GM12878 (cell line): ENCODE results near the gene CHDH. TPM values are rescaled to one million over a fixed set of nuclear protein-coding genes. Genes with fewer than 3 reads are reported as not detected.

Experiments used
- ATAC-seq: fragments of 200-7000 bp; cut with Tn5 transposase; 3 replicates; pipeline ENCODE4 v1.9.1; 2020; ENCODE audit warnings: mild to moderate bottlenecking, moderate library complexity
- BruUV-seq: library from RNA; stranded (reverse); fragments of 400-500 nt; replicated peaks from 2 replicates; lab custom pipeline; 2021; lab: Mats Ljungman, UMichigan
- CTCF ChIA-PET: fragments of 300-600 bp; sonication (Branson Sonifier 250); formaldehyde crosslinking; extraction: SDS; loops from one replicate; lab custom pipeline; 2021; ENCODE audit warnings: inconsistent platforms; lab: Yijun Ruan, JAX
- POLR2A ChIA-PET: fragments of 350-600 bp; formaldehyde crosslinking; extraction: SDS; loops from one replicate; lab custom pipeline; 2021; ENCODE audit warnings: inconsistent platforms; lab: Charles Lee
- RAD21 ChIA-PET: fragments of 300-600 bp; sonication (Branson Sonifier 250); formaldehyde crosslinking; loops from one replicate; lab custom pipeline; 2023; ENCODE audit warnings: antibody characterized with exemption; ENCODE audit not compliant: unreplicated experiment; lab: Charles Lee
- SMC1A ChIA-PET: fragments of 300-600 bp; sonication (Branson Sonifier 250); formaldehyde crosslinking; loops from one replicate; lab custom pipeline; 2023; ENCODE audit not compliant: unreplicated experiment, uncharacterized antibody; lab: Charles Lee
- DNase-seq: peaks from one replicate; pipeline ENCODE4 v3.0.0-alpha.2; 2011; ENCODE audit warnings: low read depth, low spot score
- FAIRE-seq: peaks from 3 replicates; lab custom pipeline; 2011; peaks lifted over from hg19 to GRCh38; lab: Jason Lieb, UNC
- H2AFZ ChIP-seq: 2 replicates; pipeline ENCODE4 v1.6.0; 2011; ENCODE audit warnings: low read depth, low read length, control low read depth; ENCODE audit not compliant: control insufficient read depth
- H3K27ac ChIP-seq: 2 replicates; pipeline ENCODE4 v1.5.1; 2011; ENCODE audit warnings: control low read depth; ENCODE audit not compliant: control insufficient read depth, insufficient read depth
- H3K27me3 ChIP-seq, 2 experiments: replicated peaks in 1 of 2; 2 replicates each; pipeline versions ENCODE4 v1.6.0 to v1.6.1; 2011; ENCODE audit warnings: low read length in 1 of 2; ENCODE audit not compliant: control insufficient read depth in 2 of 2, insufficient read depth in 2 of 2
- H3K36me3 ChIP-seq, 2 experiments: 2 replicates each; pipeline ENCODE4 v1.5.1; 2011; ENCODE audit warnings: low read length in 1 of 2; ENCODE audit not compliant: control insufficient read depth in 2 of 2, insufficient read depth in 2 of 2
- H3K4me1 ChIP-seq: 2 replicates; pipeline ENCODE4 v1.6.1; 2011; ENCODE audit warnings: mild to moderate bottlenecking, low read length, moderate library complexity, mixed read lengths; ENCODE audit not compliant: control insufficient read depth, insufficient read depth
- H3K4me2 ChIP-seq: 2 replicates; pipeline ENCODE4 v1.6.0; 2011; ENCODE audit warnings: control low read depth; ENCODE audit not compliant: control insufficient read depth, insufficient read depth
- H3K4me3 ChIP-seq: fragments of 200-600 bp; sonication (generic); 2 replicates; pipeline ENCODE4 v1.5.1; 2016
- H3K79me2 ChIP-seq: 2 replicates; pipeline ENCODE4 v1.6.0; 2011; ENCODE audit warnings: low read length; ENCODE audit not compliant: control insufficient read depth, insufficient read depth
- H3K9ac ChIP-seq: 2 replicates; pipeline ENCODE4 v1.8.0; 2011; ENCODE audit warnings: low read length, control low read depth, mixed read lengths; ENCODE audit not compliant: control insufficient read depth, insufficient read depth
- H3K9me3 ChIP-seq: replicated peaks from 3 replicates; pipeline ENCODE4 v1.5.1; 2011; ENCODE audit warnings: mild to moderate bottlenecking, low read length; ENCODE audit not compliant: control insufficient read depth, insufficient read depth
- H4K20me1 ChIP-seq: 2 replicates; pipeline ENCODE4 v1.6.0; 2011; ENCODE audit not compliant: control insufficient read depth, insufficient read depth
- ATF7 ChIP-seq: fragments of 450-650 bp; IDR thresholded peaks from 2 replicates; pipeline ENCODE4 v1.6.1; 2016; ENCODE audit warnings: low read depth, mild to moderate bottlenecking
- HDAC6 ChIP-seq: fragments of 200-600 bp; sonication (generic); IDR thresholded peaks from one replicate; pipeline ENCODE4 v1.8.0; 2017; ENCODE audit warnings: antibody characterized with exemption; ENCODE audit not compliant: unreplicated experiment
- MEF2B ChIP-seq: fragments of 450-650 bp; IDR thresholded peaks from 2 replicates; pipeline ENCODE4 v1.6.1; 2018; ENCODE audit warnings: mild to moderate bottlenecking, moderate library complexity; ENCODE audit not compliant: partially characterized antibody, poor library complexity, severe bottlenecking
- MXI1 ChIP-seq: fragments of 150-350 bp; IDR thresholded peaks from 2 replicates; pipeline ENCODE4 v1.6.1; 2011; ENCODE audit warnings: low read depth, mild to moderate bottlenecking, inconsistent platforms, low read length, improper control_type of control experiment
- NBN ChIP-seq: fragments of 450-650 bp; IDR thresholded peaks from 2 replicates; pipeline ENCODE4 v1.6.1; 2016
- PAX5 ChIP-seq: IDR thresholded peaks from 2 replicates; pipeline ENCODE4 v1.6.1; 2011; ENCODE audit warnings: low read depth, low read length, borderline replicate concordance
- SMAD5 ChIP-seq: IDR thresholded peaks from 2 replicates; pipeline ENCODE4 v1.6.1; 2016; ENCODE audit warnings: antibody characterized with exemption, low read depth
- TCF7 ChIP-seq: IDR thresholded peaks from 2 replicates; pipeline ENCODE4 v1.6.1; 2014; ENCODE audit warnings: antibody characterized with exemption, borderline replicate concordance
- WRNIP1 ChIP-seq: IDR thresholded peaks from 2 replicates; pipeline ENCODE4 v1.6.1; 2011; ENCODE audit warnings: low read depth, low read length, improper control_type of control experiment, borderline replicate concordance
- ZNF384 ChIP-seq: IDR thresholded peaks from 2 replicates; pipeline ENCODE4 v1.6.1; 2012; ENCODE audit warnings: low read depth, mild to moderate bottlenecking, low read length, improper control_type of control experiment, borderline replicate concordance
- ZZZ3 ChIP-seq: IDR thresholded peaks from 2 replicates; pipeline ENCODE4 v1.6.1; 2011; ENCODE audit warnings: low read depth; ENCODE audit not compliant: control insufficient read depth, insufficient read length
- WGBS: methylation state at CpG from one replicate; pipeline ENCODE4 v1.1.6; 2016; ENCODE audit warnings: low lambda C conversion rate; ENCODE audit not compliant: insufficient replicate concordance, insufficient coverage; ENCODE audit errors: missing lambda C conversion rate; 5-methylcytosine and 5-hydroxymethylcytosine counted together
- in situ Hi-C: fragments of 300-500 bp; cut with MboI; formaldehyde crosslinking; loops from 9 replicates; pipeline ENCODE4 v1.14.3; 2018; ENCODE audit warnings: mixed read lengths
- intact Hi-C: fragments of 100-400 bp; cut with micrococcal nuclease; formaldehyde crosslinking; loops from one replicate; pipeline ENCODE4 v1.14.2; 2022; ENCODE audit not compliant: unreplicated experiment
- polyA plus RNA-seq, 11 experiments: library from polyadenylated mRNA; depleted of rRNA in 4 of 11; unstranded in 6 of 11; stranded (reverse) in 5 of 11; fragments of >200 nt; fragmentation: Nextera tagmentation in 4 of 11; fragmentation: Illumina TruSeq in 1 of 11; extraction: Ambion mirVana in 4 of 11; extraction: Trizol in 1 of 11; gene quantifications; 1 replicate in 1 of 11; 2 replicates in 10 of 11; pipeline versions ENCODE4 v1.2.1 to v1.2.3, GENCODE V29; 2011 to 2016; ENCODE audit warnings: inconsistent platforms in 2 of 11, missing spikeins in 2 of 11, low read depth in 1 of 11
- total RNA-seq, 4 experiments: library from RNA; depleted of rRNA in 3 of 4; stranded (reverse); fragments of >200 nt in 3 of 4; fragmentation: Illumina TruSeq in 1 of 4; extraction: Trizol in 1 of 4; gene quantifications; 2 replicates each; pipeline versions ENCODE4 v1.2.1 to v1.2.3, GENCODE V29; 2013 to 2021
- TF ChIP-seq, protein P1 (sequence below): IDR thresholded peaks from 2 replicates; pipeline ENCODE4 v1.6.1; 2012; ENCODE audit warnings: low read depth, low read length, improper control_type of control experiment
- TF ChIP-seq, protein P2 (sequence below): IDR thresholded peaks from 2 replicates; pipeline ENCODE4 v1.6.1; 2011; ENCODE audit warnings: low read depth, low read length, improper control_type of control experiment, borderline replicate concordance
- TF ChIP-seq, protein P3 (sequence below): fragments of 450-650 bp; IDR thresholded peaks from 2 replicates; pipeline ENCODE4 v1.6.1; 2014; ENCODE audit warnings: mild to moderate bottlenecking
- TF ChIP-seq, protein P4 (sequence below): IDR thresholded peaks from 2 replicates; pipeline ENCODE4 v1.6.1; 2011; ENCODE audit warnings: borderline replicate concordance, low read depth, mild to moderate bottlenecking, moderate library complexity, mixed read lengths, low read length; ENCODE audit not compliant: insufficient read depth; ENCODE audit errors: extremely low read length
- TF ChIP-seq, protein P5 (sequence below): fragments of 450-650 bp; IDR thresholded peaks from 2 replicates; pipeline ENCODE4 v1.6.1; 2017; ENCODE audit warnings: antibody characterized with exemption, mild to moderate bottlenecking, moderate library complexity
- TF ChIP-seq, protein P6 (sequence below): IDR thresholded peaks from 2 replicates; pipeline ENCODE4 v1.6.1; 2012; ENCODE audit warnings: low read depth, low read length, improper control_type of control experiment

The CHDH gene
- total and polyA plus RNA-seq, 10 of the 15 experiments (the other 5 are each of a cell fraction or from before 2014, with no cell fraction given): 0.95 to 8.3 (median 2.9) TPM

DNA sequence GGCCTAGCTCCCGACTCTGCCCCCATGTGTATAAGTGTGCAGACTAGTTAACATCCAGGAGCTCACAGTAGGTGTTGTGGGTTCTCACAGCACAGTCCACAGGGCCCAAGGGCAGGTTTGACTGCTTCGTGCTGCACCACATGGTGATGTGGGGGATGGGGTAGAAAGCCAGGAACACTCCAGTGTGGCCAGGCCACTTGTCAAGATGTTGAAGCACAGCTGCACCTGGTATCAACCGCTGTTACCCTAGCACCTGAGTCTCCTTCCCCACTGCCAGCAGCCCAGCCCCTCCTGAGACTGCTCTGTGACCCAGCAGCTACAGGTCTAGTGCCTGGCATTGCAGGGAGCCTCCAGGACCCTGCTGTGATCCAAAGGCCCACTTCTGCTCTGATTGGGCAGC, 53.4 kb downstream of the CHDH start:
- ChIA-PET CTCF (interaction anchor here (0.7 kb wide), 1 partner anchor 64 kb away, joined by 3 read pairs; no protein-coding TSS in a partner anchor), RAD21 (interaction anchor here (1.2 kb wide), 1 partner anchor 18 kb away, joined by 3 read pairs; no protein-coding TSS in a partner anchor), POLR2A (no interaction called here), SMC1A (interaction anchor here (0.5 kb wide), 1 partner anchor 49 kb away, joined by 3 read pairs; no protein-coding TSS in a partner anchor)
- Histone ChIP-seq H3K4me2 (no peak overlapping the region), H3K27ac (no peak overlapping the region), H3K4me3 (no peak overlapping the region), H3K36me3 (no peaks in the 10 kb centered on the region), H4K20me1 (no peaks in the 10 kb centered on the region), H2AFZ (no peak overlapping the region), H3K79me2 (no peaks in the 10 kb centered on the region), H3K4me1 (no peaks in the 10 kb centered on the region), H3K9ac (no peak overlapping the region), H3K9me3 (no peaks in the 10 kb centered on the region), H3K27me3 (no peaks in the 10 kb centered on the region)
- no peak for DNase-seq
- no TSS peak for BruUV-seq
- intact Hi-C loops (no loop called here), in situ Hi-C loops (no loop called here)
- no peak; the same call in 2 of the 3 replicates for ATAC-seq
- no peak for FAIRE-seq
- 29% methylated on average over 3 of the region's 3 CpGs for WGBS
- no peak for TF ChIP-seq SMAD5
- TF ChIP-seq ZNF384: no peak
- TF ChIP-seq, protein P1, sequence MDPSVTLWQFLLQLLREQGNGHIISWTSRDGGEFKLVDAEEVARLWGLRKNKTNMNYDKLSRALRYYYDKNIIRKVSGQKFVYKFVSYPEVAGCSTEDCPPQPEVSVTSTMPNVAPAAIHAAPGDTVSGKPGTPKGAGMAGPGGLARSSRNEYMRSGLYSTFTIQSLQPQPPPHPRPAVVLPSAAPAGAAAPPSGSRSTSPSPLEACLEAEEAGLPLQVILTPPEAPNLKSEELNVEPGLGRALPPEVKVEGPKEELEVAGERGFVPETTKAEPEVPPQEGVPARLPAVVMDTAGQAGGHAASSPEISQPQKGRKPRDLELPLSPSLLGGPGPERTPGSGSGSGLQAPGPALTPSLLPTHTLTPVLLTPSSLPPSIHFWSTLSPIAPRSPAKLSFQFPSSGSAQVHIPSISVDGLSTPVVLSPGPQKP: no peak
- TF ChIP-seq, protein P2, sequence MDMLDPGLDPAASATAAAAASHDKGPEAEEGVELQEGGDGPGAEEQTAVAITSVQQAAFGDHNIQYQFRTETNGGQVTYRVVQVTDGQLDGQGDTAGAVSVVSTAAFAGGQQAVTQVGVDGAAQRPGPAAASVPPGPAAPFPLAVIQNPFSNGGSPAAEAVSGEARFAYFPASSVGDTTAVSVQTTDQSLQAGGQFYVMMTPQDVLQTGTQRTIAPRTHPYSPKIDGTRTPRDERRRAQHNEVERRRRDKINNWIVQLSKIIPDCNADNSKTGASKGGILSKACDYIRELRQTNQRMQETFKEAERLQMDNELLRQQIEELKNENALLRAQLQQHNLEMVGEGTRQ: no peak
- TF ChIP-seq HDAC6: no peak
- no peak for TF ChIP-seq NBN
- TF ChIP-seq MEF2B: no peak
- no peak for TF ChIP-seq WRNIP1
- no peak for TF ChIP-seq PAX5
- TF ChIP-seq, protein P3, sequence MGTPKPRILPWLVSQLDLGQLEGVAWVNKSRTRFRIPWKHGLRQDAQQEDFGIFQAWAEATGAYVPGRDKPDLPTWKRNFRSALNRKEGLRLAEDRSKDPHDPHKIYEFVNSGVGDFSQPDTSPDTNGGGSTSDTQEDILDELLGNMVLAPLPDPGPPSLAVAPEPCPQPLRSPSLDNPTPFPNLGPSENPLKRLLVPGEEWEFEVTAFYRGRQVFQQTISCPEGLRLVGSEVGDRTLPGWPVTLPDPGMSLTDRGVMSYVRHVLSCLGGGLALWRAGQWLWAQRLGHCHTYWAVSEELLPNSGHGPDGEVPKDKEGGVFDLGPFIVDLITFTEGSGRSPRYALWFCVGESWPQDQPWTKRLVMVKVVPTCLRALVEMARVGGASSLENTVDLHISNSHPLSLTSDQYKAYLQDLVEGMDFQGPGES: no peak
- no peak for TF ChIP-seq MXI1
- TF ChIP-seq, protein P4, sequence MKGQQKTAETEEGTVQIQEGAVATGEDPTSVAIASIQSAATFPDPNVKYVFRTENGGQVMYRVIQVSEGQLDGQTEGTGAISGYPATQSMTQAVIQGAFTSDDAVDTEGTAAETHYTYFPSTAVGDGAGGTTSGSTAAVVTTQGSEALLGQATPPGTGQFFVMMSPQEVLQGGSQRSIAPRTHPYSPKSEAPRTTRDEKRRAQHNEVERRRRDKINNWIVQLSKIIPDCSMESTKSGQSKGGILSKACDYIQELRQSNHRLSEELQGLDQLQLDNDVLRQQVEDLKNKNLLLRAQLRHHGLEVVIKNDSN: no peak
- TF ChIP-seq, protein P5, sequence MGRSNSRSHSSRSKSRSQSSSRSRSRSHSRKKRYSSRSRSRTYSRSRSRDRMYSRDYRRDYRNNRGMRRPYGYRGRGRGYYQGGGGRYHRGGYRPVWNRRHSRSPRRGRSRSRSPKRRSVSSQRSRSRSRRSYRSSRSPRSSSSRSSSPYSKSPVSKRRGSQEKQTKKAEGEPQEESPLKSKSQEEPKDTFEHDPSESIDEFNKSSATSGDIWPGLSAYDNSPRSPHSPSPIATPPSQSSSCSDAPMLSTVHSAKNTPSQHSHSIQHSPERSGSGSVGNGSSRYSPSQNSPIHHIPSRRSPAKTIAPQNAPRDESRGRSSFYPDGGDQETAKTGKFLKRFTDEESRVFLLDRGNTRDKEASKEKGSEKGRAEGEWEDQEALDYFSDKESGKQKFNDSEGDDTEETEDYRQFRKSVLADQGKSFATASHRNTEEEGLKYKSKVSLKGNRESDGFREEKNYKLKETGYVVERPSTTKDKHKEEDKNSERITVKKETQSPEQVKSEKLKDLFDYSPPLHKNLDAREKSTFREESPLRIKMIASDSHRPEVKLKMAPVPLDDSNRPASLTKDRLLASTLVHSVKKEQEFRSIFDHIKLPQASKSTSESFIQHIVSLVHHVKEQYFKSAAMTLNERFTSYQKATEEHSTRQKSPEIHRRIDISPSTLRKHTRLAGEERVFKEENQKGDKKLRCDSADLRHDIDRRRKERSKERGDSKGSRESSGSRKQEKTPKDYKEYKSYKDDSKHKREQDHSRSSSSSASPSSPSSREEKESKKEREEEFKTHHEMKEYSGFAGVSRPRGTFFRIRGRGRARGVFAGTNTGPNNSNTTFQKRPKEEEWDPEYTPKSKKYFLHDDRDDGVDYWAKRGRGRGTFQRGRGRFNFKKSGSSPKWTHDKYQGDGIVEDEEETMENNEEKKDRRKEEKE: no peak
- TF ChIP-seq TCF7: no peak
- TF ChIP-seq, protein P6, sequence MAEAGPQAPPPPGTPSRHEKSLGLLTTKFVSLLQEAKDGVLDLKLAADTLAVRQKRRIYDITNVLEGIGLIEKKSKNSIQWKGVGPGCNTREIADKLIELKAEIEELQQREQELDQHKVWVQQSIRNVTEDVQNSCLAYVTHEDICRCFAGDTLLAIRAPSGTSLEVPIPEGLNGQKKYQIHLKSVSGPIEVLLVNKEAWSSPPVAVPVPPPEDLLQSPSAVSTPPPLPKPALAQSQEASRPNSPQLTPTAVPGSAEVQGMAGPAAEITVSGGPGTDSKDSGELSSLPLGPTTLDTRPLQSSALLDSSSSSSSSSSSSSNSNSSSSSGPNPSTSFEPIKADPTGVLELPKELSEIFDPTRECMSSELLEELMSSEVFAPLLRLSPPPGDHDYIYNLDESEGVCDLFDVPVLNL: no peak
- TF ChIP-seq ATF7: no peak
- no peak for TF ChIP-seq ZZZ3
